GM12891 (cell line): ENCODE results near the gene ATG12.

ENCODE experiments used
- DNase-seq: peaks from one replicate; pipeline ENCODE4 v3.0.0; 2011; ENCODE audit warnings: low spot score; ENCODE audit not compliant: insufficient read length
- FAIRE-seq: peaks from 2 replicates; lab custom pipeline; 2011; peaks lifted over from hg19 to GRCh38; lab: Jason Lieb, UNC
- PAX5 ChIP-seq: IDR thresholded peaks from 2 replicates; pipeline ENCODE4 v1.6.1; 2011; ENCODE audit warnings: low read length, moderate library complexity, mild to moderate bottlenecking; ENCODE audit not compliant: insufficient read depth, severe bottlenecking
- POLR2A ChIP-seq: IDR thresholded peaks from 2 replicates; pipeline ENCODE4 v1.6.1; 2011; ENCODE audit warnings: low read depth, low read length, control low read depth
- POLR2AphosphoS5 ChIP-seq: IDR thresholded peaks from 2 replicates; pipeline ENCODE4 v1.6.1; 2011; ENCODE audit warnings: low read depth, low read length, control low read depth
- POU2F2 ChIP-seq: IDR thresholded peaks from 2 replicates; pipeline ENCODE4 v1.6.1; 2011; ENCODE audit warnings: low read depth, mild to moderate bottlenecking, control low read depth, low read length, moderate library complexity
- SPI1 ChIP-seq: IDR thresholded peaks from 2 replicates; pipeline ENCODE4 v1.6.1; 2011; ENCODE audit warnings: low read depth, low read length, control low read depth
- TAF1 ChIP-seq: IDR thresholded peaks from 2 replicates; pipeline ENCODE4 v1.6.1; 2011; ENCODE audit warnings: low read depth, low read length, control low read depth

Gene ATG12

GRCh38 chr5:115795700-115796099, 45.7 kb downstream of the ATG12 start:
- TF ChIP-seq TAF1 (no peak), POU2F2 (no peak), SPI1 (no peak), POLR2AphosphoS5 (no peak), POLR2A (no peak), PAX5 (no peak)
- FAIRE-seq = no peak
- no peak for DNase-seq

- DNase-seq (no peak), FAIRE-seq (no peak)
- TF ChIP-seq POLR2AphosphoS5 (no peak), POU2F2 (no peak), PAX5 (no peak), SPI1 (no peak), POLR2A (no peak), TAF1 (no peak)
Measured at GRCh38 chr5:115788440-115788839, 52.9 kb downstream of the ATG12 start.

GRCh38 chr5:115787426-115787825, 53.9 kb downstream of the ATG12 start:
- TF ChIP-seq SPI1 = no peak
- TF ChIP-seq POU2F2 = no peak
- TF ChIP-seq POLR2AphosphoS5 = no peak
- no peak for TF ChIP-seq TAF1
- no peak for TF ChIP-seq PAX5
- no peak for TF ChIP-seq POLR2A
- DNase-seq = no peak
- no peak for FAIRE-seq

GRCh38 chr5:115785381-115786065, 55.8 kb downstream of the ATG12 start:
- no peak for TF ChIP-seq PAX5
- no peak for TF ChIP-seq SPI1
- no peak for TF ChIP-seq TAF1
- TF ChIP-seq POU2F2 = no peak
- no peak for TF ChIP-seq POLR2AphosphoS5
- TF ChIP-seq POLR2A = no peak
- DNase-seq (no peak), FAIRE-seq (no peak)

- no peak for FAIRE-seq
- TF ChIP-seq SPI1 (no peak), POU2F2 (no peak), POLR2A (no peak), PAX5 (no peak), POLR2AphosphoS5 (no peak), TAF1 (no peak)
- DNase-seq = no peak
Measured at GRCh38 chr5:115778417-115778816, 62.9 kb downstream of the ATG12 start.
